GM18505 (cell line): Measurements from ENCODE around the gene HTRA3.

Experiments
- ATAC-seq: cut with Tn5 transposase; IDR thresholded peaks from one replicate; pipeline ENCODE4 v1.9.1; 2021; ENCODE audit not compliant: unreplicated experiment
- POLR2A ChIP-seq: IDR thresholded peaks from 4 replicates; pipeline ENCODE4 v1.6.1; 2011; ENCODE audit warnings: borderline replicate concordance; ENCODE audit not compliant: insufficient read depth, insufficient read length; ENCODE audit errors: extremely low read depth

HTRA3 gene

GRCh38 chr4:8228319-8229250 lies 41.0 kb upstream of the HTRA3 start:
- no peak for TF ChIP-seq POLR2A
- ATAC-seq = peak; percentile 70

GRCh38 chr4:8229331-8229975 lies 40.1 kb upstream of the HTRA3 start:
- no peak for ATAC-seq
- TF ChIP-seq POLR2A = no peak

- no peak for TF ChIP-seq POLR2A
- ATAC-seq = no peak
Observed at GRCh38 chr4:8230033-8230432, 39.5 kb upstream of the HTRA3 start.

- no peak for ATAC-seq
- no peak for TF ChIP-seq POLR2A
Observed at GRCh38 chr4:8230891-8231290, 38.7 kb upstream of the HTRA3 start.

- ATAC-seq = no peak
- no peak for TF ChIP-seq POLR2A
Observed at GRCh38 chr4:8231551-8232049, 38.0 kb upstream of the HTRA3 start.

- TF ChIP-seq POLR2A = no peak
- ATAC-seq = no peak
Observed at GRCh38 chr4:8232748-8233147, 36.8 kb upstream of the HTRA3 start.

GRCh38 chr4:8233672-8234484 lies 35.7 kb upstream of the HTRA3 start:
- TF ChIP-seq POLR2A = no peak
- no peak for ATAC-seq

- no peak for TF ChIP-seq POLR2A
Observed at GRCh38 chr4:8234715-8235114, 34.8 kb upstream of the HTRA3 start.

DNA sequence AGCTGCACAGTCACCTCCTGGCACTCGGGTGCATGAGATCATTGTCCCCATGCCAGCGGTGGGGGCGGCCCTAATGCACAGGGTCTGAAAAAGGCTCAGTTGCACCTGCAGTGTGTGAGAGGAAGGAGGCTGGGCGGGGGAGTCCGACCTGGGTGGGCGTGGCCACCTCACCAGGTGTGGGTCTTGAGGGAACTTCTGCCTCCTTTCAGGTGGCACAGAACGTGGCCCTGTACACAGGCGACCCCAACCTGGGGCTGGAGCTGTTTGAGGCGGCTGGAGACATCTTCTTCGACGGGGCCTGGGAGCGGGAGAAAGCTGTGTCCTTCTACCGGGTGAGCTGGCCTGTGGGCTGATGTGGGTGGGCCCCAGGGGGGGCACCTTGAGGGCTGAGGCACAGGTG lies 34.3 kb upstream of the HTRA3 start:
- ATAC-seq = no peak
- no peak for TF ChIP-seq POLR2A

More at GRCh38 chr4:8234715-8235114, 34.8 kb upstream of the HTRA3 start:
- ATAC-seq = no peak

DNA sequence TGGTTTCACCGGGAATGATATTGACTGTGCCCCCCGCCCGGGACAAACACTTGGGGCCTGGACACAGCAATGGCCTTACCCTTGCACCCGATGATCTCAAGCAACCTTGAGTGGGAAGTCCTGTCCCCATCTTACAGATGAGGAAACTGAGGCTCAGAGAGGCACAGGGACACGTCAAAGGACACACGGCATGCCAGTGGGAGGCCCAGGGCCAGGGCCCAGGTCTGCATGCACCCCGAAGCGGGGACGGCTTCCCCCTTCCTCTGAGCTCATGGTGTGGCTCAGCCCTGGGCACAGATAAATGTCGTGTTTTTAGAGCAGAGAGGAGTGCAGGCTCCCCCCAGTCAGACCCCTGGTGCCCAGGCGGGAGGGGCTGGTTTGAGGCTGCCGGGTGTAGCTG lies 33.9 kb upstream of the HTRA3 start:
- TF ChIP-seq POLR2A = no peak
- ATAC-seq = no peak

- no peak for ATAC-seq
- TF ChIP-seq POLR2A = no peak
Observed at GRCh38 chr4:8236106-8236919, 33.2 kb upstream of the HTRA3 start.

DNA sequence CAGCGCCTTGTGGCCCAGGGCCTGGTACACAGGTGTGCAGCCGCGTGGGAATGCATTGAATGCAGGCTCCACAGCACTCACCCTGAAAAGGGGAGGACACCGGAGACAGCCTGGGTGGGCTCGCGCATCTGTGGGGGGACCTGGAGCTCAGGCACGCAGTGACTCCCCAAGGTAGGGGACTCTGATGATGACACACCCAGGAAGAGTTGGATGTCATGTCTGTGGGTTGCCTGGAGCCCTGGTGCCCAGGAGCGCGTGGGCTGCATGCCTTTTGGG lies 32.7 kb upstream of the HTRA3 start:
- no peak for ATAC-seq
- TF ChIP-seq POLR2A = no peak
